SU-DHL-6 (cell line): ENCODE results near the gene RBFOX2.

Experiments
- EZH2phosphoT487 ChIP-seq: fragments of 200-600 bp; sonication (generic), shearing (Covaris generic); conservative IDR thresholded peaks from 2 replicates; pipeline ENCODE4 v1.6.1; 2018; ENCODE audit warnings: mild to moderate bottlenecking, antibody characterized with exemption, low read length, moderate library complexity, mixed read lengths
- TF ChIP-seq, protein P1 (sequence below): fragments of 200-600 bp; sonication (generic); IDR thresholded peaks from one replicate; pipeline ENCODE4 v1.5.1; 2017; ENCODE audit warnings: antibody characterized with exemption, mild to moderate bottlenecking, low read length, moderate library complexity; ENCODE audit not compliant: insufficient read depth, poor library complexity, severe bottlenecking

DNA sequence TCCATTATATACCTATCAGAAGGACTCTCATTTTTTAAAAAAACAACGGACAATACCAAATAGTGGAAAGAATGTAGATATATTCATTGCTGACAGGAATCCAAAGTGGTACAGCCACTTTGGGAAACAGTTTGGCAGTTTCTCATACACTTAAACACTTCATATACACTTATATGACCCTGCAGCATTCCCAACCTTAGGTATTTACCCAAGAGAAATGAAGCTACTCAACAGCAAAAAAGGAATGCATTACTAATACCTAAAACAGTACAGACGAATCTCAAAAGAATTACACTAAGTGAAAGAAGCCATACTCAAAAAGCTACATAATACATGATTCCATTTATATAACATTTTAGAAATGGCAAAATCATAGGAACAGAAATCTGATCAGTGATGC is 51.5 kb downstream of the RBFOX2 start:
- TF ChIP-seq, protein P1, sequence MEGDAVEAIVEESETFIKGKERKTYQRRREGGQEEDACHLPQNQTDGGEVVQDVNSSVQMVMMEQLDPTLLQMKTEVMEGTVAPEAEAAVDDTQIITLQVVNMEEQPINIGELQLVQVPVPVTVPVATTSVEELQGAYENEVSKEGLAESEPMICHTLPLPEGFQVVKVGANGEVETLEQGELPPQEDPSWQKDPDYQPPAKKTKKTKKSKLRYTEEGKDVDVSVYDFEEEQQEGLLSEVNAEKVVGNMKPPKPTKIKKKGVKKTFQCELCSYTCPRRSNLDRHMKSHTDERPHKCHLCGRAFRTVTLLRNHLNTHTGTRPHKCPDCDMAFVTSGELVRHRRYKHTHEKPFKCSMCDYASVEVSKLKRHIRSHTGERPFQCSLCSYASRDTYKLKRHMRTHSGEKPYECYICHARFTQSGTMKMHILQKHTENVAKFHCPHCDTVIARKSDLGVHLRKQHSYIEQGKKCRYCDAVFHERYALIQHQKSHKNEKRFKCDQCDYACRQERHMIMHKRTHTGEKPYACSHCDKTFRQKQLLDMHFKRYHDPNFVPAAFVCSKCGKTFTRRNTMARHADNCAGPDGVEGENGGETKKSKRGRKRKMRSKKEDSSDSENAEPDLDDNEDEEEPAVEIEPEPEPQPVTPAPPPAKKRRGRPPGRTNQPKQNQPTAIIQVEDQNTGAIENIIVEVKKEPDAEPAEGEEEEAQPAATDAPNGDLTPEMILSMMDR, result no peak
- TF ChIP-seq EZH2phosphoT487, result no peak
